PC-9 (cell line): Measurements from ENCODE around the gene CIT.

Experiments used
- CTCF ChIP-seq: fragments of 200-600 bp; sonication (generic); conservative IDR thresholded peaks from 2 replicates; pipeline ENCODE4 v1.6.1; 2017; ENCODE audit warnings: mixed run types, antibody characterized with exemption, mild to moderate bottlenecking, moderate library complexity
- EZH2 ChIP-seq: fragments of 200-600 bp; sonication (generic); IDR thresholded peaks from 2 replicates; pipeline ENCODE4 v1.8.0; 2017; ENCODE audit warnings: antibody characterized with exemption, low read depth

GRCh38 chr12:119681111-119681510 lies 196.0 kb downstream of the CIT start:
- TF ChIP-seq CTCF (no peak), EZH2 (no peak)
